BJ (cell line): ENCODE measurements around the gene CDC42BPA. TPM values are rescaled to one million over a fixed set of nuclear protein-coding genes. Genes with fewer than 3 reads are reported as not detected.
A peak's percentile ranks its signal among the peaks of the same experiment; 100 is the strongest.

Experiments
- CTCF ChIA-PET: fragments of 350-600 bp; formaldehyde crosslinking; extraction: SDS; loops from one replicate; lab custom pipeline; 2021; ENCODE audit warnings: antibody characterized with exemption, inconsistent platforms; lab: Yijun Ruan, JAX
- POLR2A ChIA-PET: fragments of 300-600 bp; sonication (Branson Sonifier 250); formaldehyde crosslinking; extraction: SDS; loops from one replicate; lab custom pipeline; 2021; ENCODE audit warnings: antibody characterized with exemption; lab: Charles Lee
- DNase-seq: peaks from one replicate; pipeline ENCODE4 v3.0.0-alpha.2; 2011; ENCODE audit warnings: low read depth
- H3K27me3 ChIP-seq: 2 replicates; pipeline ENCODE4 v1.6.0; 2011; ENCODE audit warnings: low read length; ENCODE audit not compliant: control insufficient read depth, insufficient read depth
- H3K36me3 ChIP-seq: 2 replicates; pipeline ENCODE4 v1.5.1; 2011; ENCODE audit warnings: low read length; ENCODE audit not compliant: control insufficient read depth, insufficient read depth
- H3K4me3 ChIP-seq: 2 replicates; pipeline ENCODE4 v1.5.1; 2011; ENCODE audit warnings: low read depth, mild to moderate bottlenecking, control low read depth, low read length
- polyA plus RNA-seq: library from polyadenylated mRNA; depleted of rRNA; stranded (reverse); fragments of >200 nt; gene quantifications from 2 replicates; pipeline ENCODE4 v1.2.3, GENCODE V29; 2011
- TF ChIP-seq, protein P1 (sequence below): IDR thresholded peaks from 2 replicates; pipeline ENCODE4 v1.5.1; 2011; ENCODE audit warnings: low read depth, mild to moderate bottlenecking, control low read depth, inconsistent platforms, low read length, moderate library complexity; ENCODE audit not compliant: insufficient read depth

CDC42BPA gene
- polyA plus RNA-seq, 1 experiment: 17.9 TPM

DNA sequence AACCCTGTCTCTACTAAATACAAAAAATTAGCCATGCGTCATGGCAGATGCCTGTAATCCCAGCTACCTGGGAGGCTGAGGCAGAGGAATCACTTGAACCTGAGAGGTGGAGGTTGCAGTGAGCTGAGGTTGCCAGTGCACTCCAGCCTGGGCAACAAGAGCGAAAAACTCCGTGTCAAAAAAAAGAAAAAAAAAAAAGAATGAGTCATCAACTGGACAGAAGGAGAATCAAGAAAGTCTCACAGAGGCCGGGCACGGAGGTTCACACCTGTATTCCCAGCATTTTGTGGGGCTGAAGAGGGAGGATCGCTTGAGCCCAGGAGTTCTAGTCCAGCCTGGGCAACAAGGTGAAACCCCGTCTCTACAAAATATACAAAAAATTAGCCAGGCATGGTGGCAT is 45.5 kb upstream of the CDC42BPA start:
- H3K36me3 ChIP-seq: no peaks in the 10 kb centered on the region
- H3K27me3 ChIP-seq: no peaks in the 10 kb centered on the region
- no peak for DNase-seq
- no peak overlapping the region for H3K4me3 ChIP-seq
- ChIA-PET POLR2A (no interaction called here), CTCF (no interaction called here)
- TF ChIP-seq, protein P1, sequence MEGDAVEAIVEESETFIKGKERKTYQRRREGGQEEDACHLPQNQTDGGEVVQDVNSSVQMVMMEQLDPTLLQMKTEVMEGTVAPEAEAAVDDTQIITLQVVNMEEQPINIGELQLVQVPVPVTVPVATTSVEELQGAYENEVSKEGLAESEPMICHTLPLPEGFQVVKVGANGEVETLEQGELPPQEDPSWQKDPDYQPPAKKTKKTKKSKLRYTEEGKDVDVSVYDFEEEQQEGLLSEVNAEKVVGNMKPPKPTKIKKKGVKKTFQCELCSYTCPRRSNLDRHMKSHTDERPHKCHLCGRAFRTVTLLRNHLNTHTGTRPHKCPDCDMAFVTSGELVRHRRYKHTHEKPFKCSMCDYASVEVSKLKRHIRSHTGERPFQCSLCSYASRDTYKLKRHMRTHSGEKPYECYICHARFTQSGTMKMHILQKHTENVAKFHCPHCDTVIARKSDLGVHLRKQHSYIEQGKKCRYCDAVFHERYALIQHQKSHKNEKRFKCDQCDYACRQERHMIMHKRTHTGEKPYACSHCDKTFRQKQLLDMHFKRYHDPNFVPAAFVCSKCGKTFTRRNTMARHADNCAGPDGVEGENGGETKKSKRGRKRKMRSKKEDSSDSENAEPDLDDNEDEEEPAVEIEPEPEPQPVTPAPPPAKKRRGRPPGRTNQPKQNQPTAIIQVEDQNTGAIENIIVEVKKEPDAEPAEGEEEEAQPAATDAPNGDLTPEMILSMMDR: no peak

- ChIA-PET CTCF (no interaction called here), POLR2A (no interaction called here)
- no peaks in the 10 kb centered on the region for H3K36me3 ChIP-seq
Measured at GRCh38 chr1:227362039-227362438, 43.7 kb upstream of the CDC42BPA start.

DNA sequence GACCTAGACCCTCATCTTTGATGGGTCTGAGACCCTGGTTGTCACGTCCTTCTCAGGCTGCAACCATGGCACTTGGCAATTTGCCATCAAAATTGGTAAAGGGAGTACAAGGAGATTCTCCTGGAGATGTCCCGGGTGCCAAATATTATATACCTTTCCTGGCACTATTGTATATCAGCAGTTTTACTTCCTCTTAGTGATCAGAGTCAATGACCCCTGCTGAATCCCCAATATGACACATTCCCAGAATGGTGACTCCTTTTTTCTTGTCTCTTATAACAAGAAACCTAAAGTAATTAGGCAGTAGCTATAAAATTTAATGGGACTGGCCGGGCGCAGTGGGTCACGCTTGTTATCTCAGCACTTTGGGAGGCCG is 39.6 kb upstream of the CDC42BPA start:
- TF ChIP-seq, protein P1: no peak
- H3K27me3 ChIP-seq: no peaks in the 10 kb centered on the region
- ChIA-PET POLR2A (interaction anchor here (1.0 kb wide), 1 partner anchor 14 kb away, joined by 3 read pairs; no protein-coding TSS in a partner anchor), CTCF (interaction anchor here (1.0 to 1.3 kb wide), 2 partner anchors 16 to 749 kb away, joined by 3 to 4 read pairs; no protein-coding TSS in a partner anchor)
- DNase-seq: no peak
- H3K36me3 ChIP-seq: no peaks in the 10 kb centered on the region
- H3K4me3 ChIP-seq: no peak overlapping the region

More at GRCh38 chr1:227362039-227362438, 43.7 kb upstream of the CDC42BPA start:
- no peak overlapping the region for H3K4me3 ChIP-seq
- no peaks in the 10 kb centered on the region for H3K27me3 ChIP-seq
- DNase-seq: no peak
- TF ChIP-seq, protein P1: no peak

DNA sequence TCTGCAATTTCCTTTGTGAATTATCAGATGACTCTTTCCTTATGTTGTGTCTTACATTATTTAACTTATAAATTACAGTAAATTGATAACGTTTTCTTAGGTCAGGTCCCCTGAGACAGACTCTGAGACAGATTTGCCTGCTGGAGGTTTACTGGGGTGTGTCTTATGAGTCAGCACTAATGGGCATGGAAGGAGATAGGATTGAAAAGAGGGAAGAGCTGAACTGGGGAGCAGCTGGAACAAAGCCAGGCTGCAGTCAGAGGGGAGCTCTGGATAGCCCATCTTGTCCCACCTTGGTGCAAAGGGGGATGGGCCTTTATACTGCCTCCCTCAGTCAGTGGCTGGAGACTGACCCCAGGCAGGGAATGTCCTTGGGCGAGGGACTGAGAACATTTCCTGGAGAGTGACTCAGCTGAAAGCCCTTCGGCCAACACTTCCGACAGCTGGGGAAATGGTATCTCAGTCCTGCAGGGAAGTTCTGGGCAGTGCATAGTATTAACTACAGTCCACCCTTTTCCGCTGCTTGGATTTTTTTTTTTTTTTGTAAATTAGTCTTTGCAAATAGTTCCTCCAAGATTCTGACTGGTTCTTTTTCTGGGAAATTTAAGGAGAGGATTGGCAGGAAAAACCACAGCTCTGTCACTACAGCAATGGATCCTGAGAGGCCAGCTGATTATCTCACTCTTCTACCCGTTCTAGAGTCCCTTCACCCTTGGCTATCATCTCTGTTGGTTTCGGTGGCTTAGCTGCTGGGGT is 39.1 kb upstream of the CDC42BPA start:
- ChIA-PET POLR2A (interaction anchor here (1.0 kb wide), 1 partner anchor 13 kb away, joined by 3 read pairs; no protein-coding TSS in a partner anchor), CTCF (interaction anchor here (1.0 to 1.3 kb wide), 2 partner anchors 16 to 748 kb away, joined by 3 to 4 read pairs; no protein-coding TSS in a partner anchor)
- TF ChIP-seq, protein P1: no peak
- Histone ChIP-seq H3K36me3 (no peaks in the 10 kb centered on the region), H3K27me3 (no peaks in the 10 kb centered on the region), H3K4me3 (no peak overlapping the region)
- peak; percentile 34 for DNase-seq

- no peak for DNase-seq
- POLR2A ChIA-PET: no interaction called here
- TF ChIP-seq, protein P1: no peak
- no peaks in the 10 kb centered on the region for H3K27me3 ChIP-seq
- no peaks in the 10 kb centered on the region for H3K36me3 ChIP-seq
- no peak overlapping the region for H3K4me3 ChIP-seq
- CTCF ChIA-PET: interaction anchor here (1.3 kb wide), 1 partner anchor 15 kb away, joined by 3 read pairs; no protein-coding TSS in a partner anchor
Measured at GRCh38 chr1:227356620-227357146, 38.4 kb upstream of the CDC42BPA start.
